Cardiac fibroblast (primary cell): ENCODE measurements around the gene TRPC4AP.
"Not testable (repeated sequence)": the region's sequence is repeated elsewhere in the genome, so short reads cannot be mapped to it uniquely, and the experiment has no call there.

ENCODE experiments used
- DNase-seq, 2 donors: peaks; one replicate each; pipeline versions ENCODE4 v3.0.0 to v3.0.0-alpha.2; 2010; ENCODE audit warnings: low read depth in 2 of 2
- H3K4me3 ChIP-seq, 2 donors: replicated peaks in 1 of 2; 1 replicate in 1 of 2; 2 replicates in 1 of 2; pipeline ENCODE4 v1.5.1; 2011; ENCODE audit warnings: low read depth in 2 of 2, low read length in 2 of 2, mild to moderate bottlenecking in 2 of 2, moderate library complexity in 1 of 2
- TF ChIP-seq, protein P1 (sequence below): IDR thresholded peaks from one replicate; pipeline ENCODE4 v1.5.1; 2011; ENCODE audit warnings: low read depth, mild to moderate bottlenecking, low read length, inconsistent platforms

Gene TRPC4AP

DNA sequence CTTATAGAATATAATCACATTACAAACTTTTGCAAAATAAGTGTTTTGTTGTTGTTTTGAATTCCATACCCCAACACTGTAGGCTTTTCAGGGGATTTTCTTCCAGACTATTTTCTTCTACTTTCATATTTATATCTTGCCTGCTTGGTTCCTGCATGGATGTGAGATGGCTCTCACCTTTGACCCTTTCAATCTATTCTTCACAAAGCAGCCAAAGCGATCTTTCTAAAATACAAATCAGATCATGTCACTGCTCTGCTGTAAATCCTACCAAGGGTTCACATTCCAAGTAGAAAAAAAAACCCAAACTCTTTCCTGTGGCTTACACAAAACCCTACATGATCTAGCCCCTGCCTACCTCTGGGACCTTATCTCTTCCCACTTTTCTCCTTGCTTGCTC, 25.0 kb upstream of the TRPC4AP start:
- no peak overlapping the region for H3K4me3 ChIP-seq
- DNase-seq = no peak
- TF ChIP-seq, protein P1, sequence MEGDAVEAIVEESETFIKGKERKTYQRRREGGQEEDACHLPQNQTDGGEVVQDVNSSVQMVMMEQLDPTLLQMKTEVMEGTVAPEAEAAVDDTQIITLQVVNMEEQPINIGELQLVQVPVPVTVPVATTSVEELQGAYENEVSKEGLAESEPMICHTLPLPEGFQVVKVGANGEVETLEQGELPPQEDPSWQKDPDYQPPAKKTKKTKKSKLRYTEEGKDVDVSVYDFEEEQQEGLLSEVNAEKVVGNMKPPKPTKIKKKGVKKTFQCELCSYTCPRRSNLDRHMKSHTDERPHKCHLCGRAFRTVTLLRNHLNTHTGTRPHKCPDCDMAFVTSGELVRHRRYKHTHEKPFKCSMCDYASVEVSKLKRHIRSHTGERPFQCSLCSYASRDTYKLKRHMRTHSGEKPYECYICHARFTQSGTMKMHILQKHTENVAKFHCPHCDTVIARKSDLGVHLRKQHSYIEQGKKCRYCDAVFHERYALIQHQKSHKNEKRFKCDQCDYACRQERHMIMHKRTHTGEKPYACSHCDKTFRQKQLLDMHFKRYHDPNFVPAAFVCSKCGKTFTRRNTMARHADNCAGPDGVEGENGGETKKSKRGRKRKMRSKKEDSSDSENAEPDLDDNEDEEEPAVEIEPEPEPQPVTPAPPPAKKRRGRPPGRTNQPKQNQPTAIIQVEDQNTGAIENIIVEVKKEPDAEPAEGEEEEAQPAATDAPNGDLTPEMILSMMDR = no peak

DNA sequence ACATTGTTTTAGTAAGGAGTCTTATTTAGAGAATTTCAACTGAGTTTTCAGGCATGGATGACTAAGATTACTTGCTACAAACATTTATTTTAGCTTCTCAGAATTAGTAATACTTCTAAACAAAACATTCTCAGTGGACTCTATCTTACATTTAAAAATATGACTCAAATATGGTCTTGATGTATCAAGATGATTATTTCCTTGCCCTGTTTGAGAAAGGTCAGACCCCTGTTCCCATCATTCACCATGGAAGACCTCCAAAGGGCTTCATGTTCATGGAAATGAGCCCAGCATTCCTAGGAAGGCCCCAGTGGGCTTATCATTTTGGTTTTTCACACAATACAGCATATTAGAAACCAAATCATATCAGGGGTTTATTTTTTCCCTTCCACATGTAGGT, 24.6 kb upstream of the TRPC4AP start:
- no peak overlapping the region for H3K4me3 ChIP-seq
- peak in 1 of 2 donors; percentile 62 for DNase-seq
- TF ChIP-seq, protein P1 = no peak

DNA sequence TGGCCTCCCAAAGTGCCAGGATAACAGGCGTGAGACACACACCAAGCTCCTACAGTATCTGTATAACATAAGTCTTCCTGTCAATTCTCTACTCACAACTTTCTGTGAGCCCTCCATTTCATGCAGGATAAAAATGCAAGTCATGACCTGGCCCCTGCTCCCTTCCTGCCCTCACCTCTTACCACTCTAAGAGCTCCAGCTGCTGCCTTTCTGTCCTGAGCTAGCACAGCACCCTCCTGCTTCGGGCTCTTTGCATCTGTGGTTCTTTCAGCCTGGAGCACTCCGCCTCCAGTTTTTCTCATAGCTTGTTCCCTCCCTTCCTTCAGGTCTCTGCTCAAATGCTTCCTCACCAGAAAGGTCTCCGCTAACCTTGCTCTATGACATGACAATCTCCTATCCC, 23.7 kb upstream of the TRPC4AP start:
- no peak overlapping the region for H3K4me3 ChIP-seq
- TF ChIP-seq, protein P1 = no peak
- no peak for DNase-seq

DNA sequence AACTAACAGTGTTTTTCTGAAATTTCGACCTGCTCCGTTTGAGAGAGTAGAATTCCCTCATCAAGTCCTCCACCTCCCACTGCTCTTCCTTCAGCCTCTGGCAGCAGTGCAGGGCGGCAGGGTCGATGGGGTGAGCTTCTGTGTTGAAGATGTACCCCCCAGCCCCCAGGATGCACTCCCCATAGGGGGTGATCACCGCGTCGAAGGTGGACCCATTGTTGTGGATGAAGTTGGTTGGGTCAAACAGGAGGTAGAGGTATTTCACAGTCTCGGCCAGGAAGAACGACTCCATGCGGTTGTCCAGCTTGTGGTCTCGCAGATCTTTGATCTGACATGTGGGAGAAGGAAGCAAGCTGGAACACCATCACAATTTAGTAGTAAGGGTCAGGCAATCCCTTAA, 23.0 kb upstream of the TRPC4AP start:
- no peak overlapping the region for H3K4me3 ChIP-seq
- TF ChIP-seq, protein P1 = no peak
- DNase-seq = no peak

DNA sequence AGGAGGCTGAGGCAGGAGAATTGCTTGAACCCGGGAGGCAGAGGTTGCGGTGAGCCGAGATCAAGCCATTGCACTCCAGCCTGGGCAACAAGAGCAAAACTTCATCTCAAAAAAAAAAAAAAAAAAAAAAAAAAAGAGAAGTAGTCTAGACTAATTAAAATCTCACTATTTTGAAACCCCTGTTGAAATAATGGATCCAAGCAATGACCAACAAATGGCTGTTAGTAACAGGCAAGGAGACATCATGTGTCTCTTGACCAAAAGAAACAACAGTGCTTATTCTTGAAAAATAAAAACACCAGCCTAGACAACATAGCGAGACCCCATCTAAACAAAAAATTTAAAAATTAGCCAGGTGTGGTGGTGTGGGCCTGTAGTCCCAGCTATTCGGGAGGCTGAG, 19.7 kb upstream of the TRPC4AP start:
- DNase-seq, H3K4me3 ChIP-seq: not testable (repeated sequence)

DNA sequence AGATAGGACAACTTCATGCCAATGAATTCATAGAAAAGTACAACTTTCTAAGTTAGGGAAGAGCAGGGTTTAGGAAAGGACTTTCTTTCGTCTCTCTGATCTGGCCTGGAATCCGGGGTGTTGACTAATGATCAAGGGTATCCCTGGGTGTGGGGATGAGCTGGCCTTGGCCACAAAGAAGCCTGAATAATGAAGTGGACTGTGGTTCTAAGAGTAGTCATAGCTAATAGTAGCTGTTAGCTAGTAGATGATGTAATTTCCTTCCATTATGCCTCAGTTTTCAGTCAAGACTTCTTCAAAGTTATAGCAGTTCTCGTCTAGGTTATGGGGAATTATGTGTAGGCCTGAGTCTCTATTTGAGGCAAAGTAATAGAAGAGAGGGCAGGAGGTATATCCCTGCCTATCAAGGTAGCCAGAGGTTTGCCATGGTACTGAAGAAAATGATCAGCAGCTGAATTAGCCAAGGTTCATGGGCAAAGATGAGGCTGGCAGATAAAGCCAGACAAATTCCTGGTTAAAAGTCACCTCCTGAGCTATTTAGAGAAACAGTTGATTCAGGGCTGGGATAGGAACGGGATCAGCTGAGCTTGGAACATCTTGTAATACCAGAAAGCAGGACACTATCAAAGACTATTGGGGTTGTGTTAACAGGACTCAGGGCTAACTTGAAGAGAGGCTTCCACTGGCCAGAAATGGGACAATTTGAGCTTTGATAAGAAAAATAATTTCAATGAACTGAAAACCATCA, 18.7 kb upstream of the TRPC4AP start:
- TF ChIP-seq, protein P1 = no peak
- no peak overlapping the region for H3K4me3 ChIP-seq
- peak; percentile 47 to 93 for DNase-seq

DNA sequence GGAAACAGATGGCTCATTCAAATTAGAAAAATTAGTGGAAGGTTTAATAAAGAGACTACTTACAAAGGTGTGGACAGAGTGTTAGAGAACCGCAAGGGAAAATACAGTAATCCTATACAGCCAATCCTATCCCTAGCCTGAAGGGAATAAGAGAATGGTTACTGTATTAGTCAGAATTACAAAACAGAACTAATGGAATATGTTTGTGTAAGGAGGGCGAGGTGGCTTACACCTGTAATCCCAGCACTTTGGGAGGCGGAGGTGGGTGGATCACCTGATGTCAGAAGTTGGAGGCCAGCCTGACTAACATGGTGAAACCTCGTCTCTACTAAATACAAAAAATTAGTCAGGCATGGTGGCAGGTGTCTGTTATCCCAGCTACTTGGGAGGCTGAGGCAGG, 16.3 kb upstream of the TRPC4AP start:
- no peak for DNase-seq
- TF ChIP-seq, protein P1 = no peak
- H3K4me3 ChIP-seq = no peak overlapping the region
